H9 (cell line): ENCODE measurements around the gene CAMSAP2. TPM values are rescaled to one million over a fixed set of nuclear protein-coding genes. Genes with fewer than 3 reads are reported as not detected.

ENCODE experiments used
- DNase-seq: peaks from one replicate; pipeline ENCODE4 v3.0.0-alpha.2; 2017
- H2AFZ ChIP-seq: one replicate; pipeline ENCODE4 v1.6.1; 2013; ENCODE audit warnings: mild to moderate bottlenecking, low read length, control low read depth, moderate library complexity
- H2AK5ac ChIP-seq: 2 replicates; pipeline ENCODE4 v1.6.1; 2013; ENCODE audit warnings: low read length, control low read depth, mixed read lengths; ENCODE audit not compliant: insufficient read length
- H2BK120ac ChIP-seq: one replicate; pipeline ENCODE4 v1.6.1; 2013; ENCODE audit warnings: low read depth, mild to moderate bottlenecking, low read length, control low read depth, inconsistent platforms; ENCODE audit not compliant: poor library complexity, severe bottlenecking
- H2BK12ac ChIP-seq: 2 replicates; pipeline ENCODE4 v1.6.1; 2013; ENCODE audit warnings: low read length, control low read depth, mixed read lengths, low read depth; ENCODE audit not compliant: insufficient read length
- H2BK15ac ChIP-seq: 2 replicates; pipeline ENCODE4 v1.6.1; 2013; ENCODE audit warnings: low read depth, low read length, control low read depth
- H2BK20ac ChIP-seq: one replicate; pipeline ENCODE4 v1.6.1; 2013; ENCODE audit warnings: low read depth, mild to moderate bottlenecking, low read length, control low read depth, inconsistent platforms; ENCODE audit not compliant: poor library complexity, severe bottlenecking
- H2BK5ac ChIP-seq: 2 replicates; pipeline ENCODE4 v1.6.1; 2013; ENCODE audit warnings: low read length, control low read depth, mixed read lengths; ENCODE audit not compliant: insufficient read length
- H3K14ac ChIP-seq: 2 replicates; pipeline ENCODE4 v1.6.1; 2013; ENCODE audit warnings: low read length, control low read depth; ENCODE audit not compliant: insufficient read depth
- H3K18ac ChIP-seq: 2 replicates; pipeline ENCODE4 v1.6.1; 2013; ENCODE audit warnings: low read depth, mild to moderate bottlenecking, mixed read lengths, low read length, control low read depth; ENCODE audit not compliant: insufficient read length
- H3K23ac ChIP-seq: 2 replicates; pipeline ENCODE4 v1.6.1; 2013; ENCODE audit warnings: low read length, control low read depth, mixed read lengths, low read depth; ENCODE audit not compliant: insufficient read length
- H3K23me2 ChIP-seq: 2 replicates; pipeline ENCODE4 v1.6.1; 2013; ENCODE audit warnings: low read depth, mild to moderate bottlenecking, mixed read lengths, low read length, control low read depth; ENCODE audit not compliant: insufficient read length, poor library complexity, severe bottlenecking
- H3K27ac ChIP-seq: 2 replicates; pipeline ENCODE4 v1.5.1; 2013; ENCODE audit warnings: low read length, control low read depth, mixed read lengths, low read depth; ENCODE audit not compliant: insufficient read length
- H3K27me3 ChIP-seq: 2 replicates; pipeline ENCODE4 v1.6.1; 2013; ENCODE audit warnings: low read length, control low read depth, inconsistent platforms; ENCODE audit not compliant: insufficient read depth
- H3K4ac ChIP-seq: 2 replicates; pipeline ENCODE4 v1.6.1; 2013; ENCODE audit warnings: low read depth, mild to moderate bottlenecking, control low read depth, inconsistent platforms, low read length, moderate library complexity
- H3K4me1 ChIP-seq: 2 replicates; pipeline ENCODE4 v1.6.1; 2013; ENCODE audit warnings: low read length, control low read depth, inconsistent platforms; ENCODE audit not compliant: insufficient read depth
- H3K4me2 ChIP-seq: 2 replicates; pipeline ENCODE4 v1.6.1; 2013; ENCODE audit warnings: low read length, control low read depth, mixed read lengths; ENCODE audit not compliant: insufficient read length, insufficient read depth
- H3K56ac ChIP-seq: 2 replicates; pipeline ENCODE4 v1.6.1; 2013; ENCODE audit warnings: low read depth, mild to moderate bottlenecking, mixed read lengths, low read length, control low read depth; ENCODE audit not compliant: insufficient read length
- H3K79me1 ChIP-seq: 2 replicates; pipeline ENCODE4 v1.6.1; 2013; ENCODE audit warnings: low read depth, mild to moderate bottlenecking, moderate library complexity, low read length, control low read depth, inconsistent platforms; ENCODE audit not compliant: insufficient read depth, poor library complexity, severe bottlenecking
- H3K79me2 ChIP-seq: 2 replicates; pipeline ENCODE4 v1.6.1; 2013; ENCODE audit warnings: low read length, control low read depth, inconsistent platforms; ENCODE audit not compliant: insufficient read depth
- H3K9ac ChIP-seq: 2 replicates; pipeline ENCODE4 v1.6.1; 2013; ENCODE audit warnings: low read length, control low read depth, mixed read lengths; ENCODE audit not compliant: insufficient read length; ENCODE audit errors: extremely low read depth
- H3K9me3 ChIP-seq: one replicate; pipeline ENCODE4 v1.6.1; 2013; ENCODE audit warnings: low read depth, low read length, inconsistent platforms; ENCODE audit not compliant: control insufficient read depth
- H3T11ph ChIP-seq: one replicate; pipeline ENCODE4 v1.6.1; 2013; ENCODE audit warnings: mild to moderate bottlenecking, low read length, control low read depth, inconsistent platforms
- H4K20me1 ChIP-seq: one replicate; pipeline ENCODE4 v1.6.1; 2013; ENCODE audit not compliant: control insufficient read depth, insufficient read length, insufficient read depth
- H4K5ac ChIP-seq: 2 replicates; pipeline ENCODE4 v1.6.1; 2013; ENCODE audit warnings: low read depth, mild to moderate bottlenecking, mixed read lengths, low read length, control low read depth; ENCODE audit not compliant: insufficient read length
- H4K8ac ChIP-seq: replicated peaks from 2 replicates; pipeline ENCODE4 v1.6.1; 2013; ENCODE audit warnings: low read length, control low read depth, mixed read lengths, low read depth; ENCODE audit not compliant: insufficient read length
- H4K91ac ChIP-seq: 2 replicates; pipeline ENCODE4 v1.6.1; 2013; ENCODE audit warnings: low read depth, mild to moderate bottlenecking, moderate library complexity, mixed read lengths, low read length, control low read depth; ENCODE audit not compliant: insufficient read length
- H3K27ac Mint-ChIP-seq, 3 experiments: 2 replicates in 2 of 3; 3 replicates in 1 of 3; pipeline ENCODE4 v1.8.0; 2020 to 2021; ENCODE audit warnings: mixed read lengths in 3 of 3, mild to moderate bottlenecking in 1 of 3, moderate library complexity in 1 of 3
- H3K27me3 Mint-ChIP-seq: 2 replicates; pipeline ENCODE4 v1.8.0; 2021; ENCODE audit warnings: low read depth, mild to moderate bottlenecking, moderate library complexity, mixed read lengths
- H3K36me3 Mint-ChIP-seq, 3 experiments: 2 replicates in 2 of 3; 3 replicates in 1 of 3; pipeline ENCODE4 v1.8.0; 2020 to 2021; ENCODE audit warnings: low read depth in 3 of 3, mixed read lengths in 3 of 3; ENCODE audit not compliant: insufficient read depth in 1 of 3
- H3K4me1 Mint-ChIP-seq, 2 experiments: 2 replicates each; pipeline ENCODE4 v1.8.0; 2020; ENCODE audit warnings: mixed read lengths in 2 of 2
- H3K4me3 Mint-ChIP-seq, 2 experiments: 2 replicates in 1 of 2; 3 replicates in 1 of 2; pipeline ENCODE4 v1.8.0; 2020 to 2021; ENCODE audit warnings: mild to moderate bottlenecking in 2 of 2, mixed read lengths in 2 of 2, moderate library complexity in 1 of 2
- H3K9me3 Mint-ChIP-seq, 2 experiments: 2 replicates in 1 of 2; 3 replicates in 1 of 2; pipeline ENCODE4 v1.8.0; 2020; ENCODE audit warnings: mild to moderate bottlenecking in 2 of 2, mixed read lengths in 2 of 2, moderate library complexity in 1 of 2
- CTCF ChIP-seq: fragments of 200-600 bp; sonication (generic); conservative IDR thresholded peaks from 3 replicates; pipeline ENCODE4 v1.8.0; 2021; ENCODE audit warnings: antibody characterized with exemption, mild to moderate bottlenecking
- WGBS: extraction: QIAGEN DNeasy Blood & Tissue Kit; methylation state at CpG from one replicate; pipeline ENCODE4 v1.1.7; 2013; ENCODE audit warnings: missing lambda C conversion rate, low lambda C conversion rate, mixed read lengths; ENCODE audit not compliant: insufficient read length; ENCODE audit errors: extremely low coverage; 5-methylcytosine and 5-hydroxymethylcytosine counted together
- total RNA-seq: library from RNA; stranded (reverse); gene quantifications from 2 replicates; pipeline ENCODE4 v1.2.1, GENCODE V29; 2021

Gene CAMSAP2
- total RNA-seq, 1 experiment from 2014 or later: 33.7 TPM

GRCh38 chr1:200808846-200809245 lies 70.2 kb downstream of the CAMSAP2 start:
- H3K36me3 Mint-ChIP-seq: peaks cover 11 to 36% (median 35%) of the 10 kb centered on the region in 3 experiments; a peak in 6 of 7 replicates
- no peaks in the 10 kb centered on the region for H4K20me1 ChIP-seq
- WGBS: no CpG with 5 or more reads among the region's 2 CpGs

More at GRCh38 chr1:200808846-200809245, 70.2 kb downstream of the CAMSAP2 start:
- no peaks in the 10 kb centered on the region for H3K9me3 ChIP-seq
- H3T11ph ChIP-seq: no peak overlapping the region
- no peaks in the 10 kb centered on the region for H3K27me3 Mint-ChIP-seq
- no peak overlapping the region for H3K27ac ChIP-seq
- no peak overlapping the region for H3K56ac ChIP-seq
- no peaks in the 10 kb centered on the region for H3K27me3 ChIP-seq
- H3K9ac ChIP-seq: no peak overlapping the region
- peak overlapping the region in 1 of 3 experiments; percentile 42; a peak in 2 of 7 replicates for H3K27ac Mint-ChIP-seq
- no peak overlapping the region for H2BK15ac ChIP-seq
- H2AK5ac ChIP-seq: no peak overlapping the region
- no peak overlapping the region for H2BK20ac ChIP-seq
- no peak overlapping the region for H3K4me2 ChIP-seq
- no peaks in the 10 kb centered on the region for H3K4me1 ChIP-seq
- H3K79me2 ChIP-seq: no peaks in the 10 kb centered on the region; the same call in 1 of the 2 replicates
- no peak overlapping the region for H4K91ac ChIP-seq
- H2AFZ ChIP-seq: no peak overlapping the region
- no peak overlapping the region for H2BK12ac ChIP-seq
- no peaks in the 10 kb centered on the region for H3K9me3 Mint-ChIP-seq
- no peak overlapping the region for H3K18ac ChIP-seq
- H3K79me1 ChIP-seq: no peaks in the 10 kb centered on the region
- H3K4ac ChIP-seq: no peak overlapping the region
- H3K4me1 Mint-ChIP-seq: peaks cover 9 to 15% of the 10 kb centered on the region in 2 experiments
- H2BK120ac ChIP-seq: no peak overlapping the region
- H3K23ac ChIP-seq: no peak overlapping the region
- no peak overlapping the region for H2BK5ac ChIP-seq
- H4K8ac ChIP-seq: no peak overlapping the region
- no peaks in the 10 kb centered on the region for H3K23me2 ChIP-seq
- DNase-seq: no peak
- no peak for TF ChIP-seq CTCF
- H3K4me3 Mint-ChIP-seq: no peak overlapping the region
- H3K14ac ChIP-seq: no peak overlapping the region
- H4K5ac ChIP-seq: no peak overlapping the region
